CD14-positive monocyte (primary cell): ENCODE results near the gene ZNF500. TPM values are rescaled to one million over a fixed set of nuclear protein-coding genes. Genes with fewer than 3 reads are reported as not detected.

ENCODE experiments used
- DNase-seq, 3 donors: peaks; one replicate each; pipeline ENCODE4 v3.0.0-alpha.2; 2011 to 2022
- H2AFZ ChIP-seq: 2 replicates; pipeline ENCODE4 v1.6.0; 2012; ENCODE audit warnings: mild to moderate bottlenecking, low read depth, low read length, inconsistent platforms; ENCODE audit not compliant: insufficient read depth, poor library complexity, severe bottlenecking
- H3K27ac ChIP-seq, 2 donors: 1 replicate in 1 of 2; 2 replicates in 1 of 2; pipeline ENCODE4 v1.5.1; 2012 to 2013; ENCODE audit warnings: low read length in 2 of 2, control low read depth in 1 of 2, inconsistent platforms in 1 of 2, low read depth in 1 of 2, mild to moderate bottlenecking in 1 of 2
- H3K27me3 ChIP-seq, 2 donors: one replicate each; pipeline versions ENCODE4 v1.6.0 to v1.6.1; 2011 to 2013; ENCODE audit warnings: low read length in 2 of 2; ENCODE audit not compliant: control insufficient read depth in 2 of 2, insufficient read depth in 2 of 2
- H3K36me3 ChIP-seq, 2 donors: replicated peaks in 1 of 2; 1 replicate in 1 of 2; 2 replicates in 1 of 2; pipeline versions ENCODE4 v1.5.1 to v1.6.1; 2012 to 2013; ENCODE audit warnings: low read length in 2 of 2, control low read depth in 1 of 2, inconsistent platforms in 1 of 2, mild to moderate bottlenecking in 1 of 2; ENCODE audit not compliant: insufficient read depth in 2 of 2, control insufficient read depth in 1 of 2
- H3K4me1 ChIP-seq, 2 donors: 1 replicate in 1 of 2; 2 replicates in 1 of 2; pipeline versions ENCODE4 v1.5.1 to v1.6.1; 2012 to 2013; ENCODE audit warnings: low read length in 2 of 2, control low read depth in 1 of 2, inconsistent platforms in 1 of 2, mild to moderate bottlenecking in 1 of 2, moderate library complexity in 1 of 2; ENCODE audit not compliant: insufficient read depth in 2 of 2, control insufficient read depth in 1 of 2
- H3K4me2 ChIP-seq: replicated peaks from 2 replicates; pipeline ENCODE3; 2012; ENCODE audit warnings: low read length, moderate library complexity, mild to moderate bottlenecking; ENCODE audit not compliant: poor library complexity, severe bottlenecking; ENCODE audit errors: extremely low read depth
- H3K4me3 ChIP-seq, 3 experiments: fragments of 200-600 bp in 1 of 3; sonication (generic) in 1 of 3; replicated peaks in 1 of 3; 1 replicate in 2 of 3; 2 replicates in 1 of 3; pipeline ENCODE4 v1.5.1; 2011 to 2013; ENCODE audit warnings: low read length in 3 of 3, mild to moderate bottlenecking in 3 of 3, control low read depth in 2 of 3, low read depth in 2 of 3, inconsistent platforms in 1 of 3, moderate library complexity in 1 of 3
- H3K79me2 ChIP-seq: 2 replicates; pipeline ENCODE4 v1.6.0; 2012; ENCODE audit warnings: mild to moderate bottlenecking, control low read depth, inconsistent platforms, low read length, moderate library complexity; ENCODE audit not compliant: insufficient read depth
- H3K9ac ChIP-seq: 2 replicates; pipeline ENCODE4 v1.6.0; 2017; ENCODE audit warnings: low read length, mild to moderate bottlenecking; ENCODE audit not compliant: insufficient read depth, poor library complexity, severe bottlenecking
- H3K9me3 ChIP-seq, 2 donors: replicated peaks in 1 of 2; 1 replicate in 1 of 2; 2 replicates in 1 of 2; pipeline versions ENCODE4 v1.5.1 to v1.6.1; 2012 to 2013; ENCODE audit warnings: low read length in 2 of 2, control low read depth in 1 of 2; ENCODE audit not compliant: control insufficient read depth in 1 of 2, insufficient read depth in 1 of 2
- H4K20me1 ChIP-seq: 2 replicates; pipeline ENCODE4 v1.6.0; 2012; ENCODE audit warnings: mild to moderate bottlenecking, low read length, control low read depth, moderate library complexity; ENCODE audit not compliant: insufficient read depth
- H3K27ac Mint-ChIP-seq, 7 donors: one replicate each; pipeline ENCODE4 v1.8.0; 2020; ENCODE audit warnings: mild to moderate bottlenecking in 7 of 7, mixed read lengths in 7 of 7, moderate library complexity in 6 of 7, inconsistent platforms in 2 of 7
- H3K27me3 Mint-ChIP-seq, 3 donors: one replicate each; pipeline ENCODE4 v1.8.0; 2021 to 2022; ENCODE audit warnings: low read depth in 3 of 3, mild to moderate bottlenecking in 3 of 3, mixed read lengths in 3 of 3, moderate library complexity in 3 of 3, inconsistent platforms in 1 of 3
- H3K36me3 Mint-ChIP-seq, 2 donors: one replicate each; pipeline ENCODE4 v1.8.0; 2020; ENCODE audit warnings: mixed read lengths in 2 of 2, inconsistent platforms in 1 of 2, mild to moderate bottlenecking in 1 of 2
- H3K4me1 Mint-ChIP-seq: one replicate; pipeline ENCODE4 v1.8.0; 2020; ENCODE audit warnings: mild to moderate bottlenecking, mixed read lengths
- H3K4me3 Mint-ChIP-seq, 2 donors: one replicate each; pipeline ENCODE4 v1.8.0; 2020; ENCODE audit warnings: mild to moderate bottlenecking in 2 of 2, mixed read lengths in 2 of 2, moderate library complexity in 1 of 2
- H3K9me3 Mint-ChIP-seq, 7 donors: one replicate each; pipeline ENCODE4 v1.8.0; 2020 to 2022; ENCODE audit warnings: mixed read lengths in 7 of 7, mild to moderate bottlenecking in 6 of 7, moderate library complexity in 6 of 7, inconsistent platforms in 2 of 7
- WGBS: methylation state at CpG from one replicate; pipeline ENCODE4 v1.1.5; 2013; ENCODE audit warnings: missing lambda C conversion rate; ENCODE audit not compliant: insufficient coverage; 5-methylcytosine and 5-hydroxymethylcytosine counted together
- intact Hi-C, 2 donors: fragments of 100-400 bp; cut with micrococcal nuclease; formaldehyde crosslinking; loops; one replicate each; pipeline versions ENCODE4 v1.15.0 to v1.15.1; 2023
- polyA plus RNA-seq, 3 donors: library from polyadenylated mRNA; depleted of rRNA in 1 of 3; unstranded in 2 of 3; stranded (reverse) in 1 of 3; fragments of 300-500 nt in 2 of 3; fragments of >200 nt in 1 of 3; fragmentation: Illumina TruSeq in 2 of 3; gene quantifications; 1 replicate in 2 of 3; 2 replicates in 1 of 3; pipeline ENCODE4 v1.2.3, GENCODE V29; 2012 to 2021
- small RNA-seq: library from RNA; depleted of rRNA; stranded (forward); fragments of <200 nt; gene quantifications from one replicate; pipeline ENCODE3, GENCODE V24; 2012; ENCODE audit warnings: low read depth; ENCODE audit not compliant: insufficient read length
- TF ChIP-seq, protein P1 (sequence below): fragments of 200-600 bp; IDR thresholded peaks from one replicate; pipeline ENCODE4 v1.8.0; 2022; ENCODE audit warnings: antibody characterized with exemption, mild to moderate bottlenecking

ZNF500 gene
- polyA plus RNA-seq, 3 donors, result 2.4 to 5.6 (median 5.2) TPM

DNA sequence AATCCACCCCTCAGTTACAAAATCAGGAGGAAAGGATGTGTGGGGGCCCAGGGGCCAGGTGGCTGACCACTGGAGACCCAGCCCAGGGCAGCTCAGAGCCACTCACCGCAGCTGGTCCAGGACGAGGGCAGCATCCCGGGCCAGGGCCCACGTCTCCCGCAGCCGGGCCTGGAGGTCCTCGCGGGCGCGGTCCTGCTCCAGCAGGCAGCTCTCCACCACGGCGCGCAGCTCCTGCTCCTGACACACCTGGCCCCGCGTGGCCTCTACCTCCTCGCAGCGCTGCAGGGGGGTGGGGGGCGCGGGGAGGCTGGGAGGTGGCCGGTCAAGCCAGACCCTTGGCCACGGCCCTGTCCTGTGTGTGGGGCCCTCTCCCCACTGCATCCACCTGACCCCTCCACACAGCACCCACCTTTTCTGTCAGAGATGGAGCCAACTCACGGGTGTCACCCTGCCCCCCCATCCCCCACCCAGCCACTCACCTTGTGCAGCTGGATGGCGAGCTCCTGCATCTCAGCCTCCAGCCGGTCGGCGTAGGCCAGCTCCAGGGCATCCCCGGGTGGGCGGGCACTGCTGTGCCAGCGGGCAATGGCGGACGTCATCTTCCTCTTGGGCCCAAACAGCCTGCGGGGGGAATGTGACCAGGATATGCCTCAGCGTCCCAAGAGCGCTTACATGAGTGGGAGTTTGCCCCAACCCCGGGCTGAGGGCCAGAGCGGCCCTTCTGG is 68.5 kb downstream of the ZNF500 start:
- H2AFZ ChIP-seq, result no peak overlapping the region
- TF ChIP-seq, protein P1, sequence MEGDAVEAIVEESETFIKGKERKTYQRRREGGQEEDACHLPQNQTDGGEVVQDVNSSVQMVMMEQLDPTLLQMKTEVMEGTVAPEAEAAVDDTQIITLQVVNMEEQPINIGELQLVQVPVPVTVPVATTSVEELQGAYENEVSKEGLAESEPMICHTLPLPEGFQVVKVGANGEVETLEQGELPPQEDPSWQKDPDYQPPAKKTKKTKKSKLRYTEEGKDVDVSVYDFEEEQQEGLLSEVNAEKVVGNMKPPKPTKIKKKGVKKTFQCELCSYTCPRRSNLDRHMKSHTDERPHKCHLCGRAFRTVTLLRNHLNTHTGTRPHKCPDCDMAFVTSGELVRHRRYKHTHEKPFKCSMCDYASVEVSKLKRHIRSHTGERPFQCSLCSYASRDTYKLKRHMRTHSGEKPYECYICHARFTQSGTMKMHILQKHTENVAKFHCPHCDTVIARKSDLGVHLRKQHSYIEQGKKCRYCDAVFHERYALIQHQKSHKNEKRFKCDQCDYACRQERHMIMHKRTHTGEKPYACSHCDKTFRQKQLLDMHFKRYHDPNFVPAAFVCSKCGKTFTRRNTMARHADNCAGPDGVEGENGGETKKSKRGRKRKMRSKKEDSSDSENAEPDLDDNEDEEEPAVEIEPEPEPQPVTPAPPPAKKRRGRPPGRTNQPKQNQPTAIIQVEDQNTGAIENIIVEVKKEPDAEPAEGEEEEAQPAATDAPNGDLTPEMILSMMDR, result no peak
- H3K36me3 ChIP-seq, result peaks cover 60 to 79% of the 10 kb centered on the region in 2 donors
- peaks cover 8 to 16% of the 10 kb centered on the region in 2 donors for H3K4me1 ChIP-seq
- H3K36me3 Mint-ChIP-seq, result peaks cover 39 to 76% of the 10 kb centered on the region in 2 donors
- no peak overlapping the region for H3K4me3 ChIP-seq
- no peak overlapping the region for H3K4me3 Mint-ChIP-seq
- H3K9me3 Mint-ChIP-seq, result no peaks in the 10 kb centered on the region
- intact Hi-C loops, result no loop called here
- peaks cover 21% of the 10 kb centered on the region for H4K20me1 ChIP-seq
- no peak overlapping the region for H3K4me2 ChIP-seq
- no peak overlapping the region for H3K27ac Mint-ChIP-seq
- H3K9me3 ChIP-seq, result no peaks in the 10 kb centered on the region
- H3K27me3 Mint-ChIP-seq, result peaks cover 0 to 2% (median 0%) of the 10 kb centered on the region in 3 donors
- no peak for DNase-seq
- H3K27ac ChIP-seq, result no peak overlapping the region
- peaks cover 4% of the 10 kb centered on the region for H3K4me1 Mint-ChIP-seq
- 94% methylated on average over 30 of the region's 36 CpGs for WGBS
- no peaks in the 10 kb centered on the region for H3K27me3 ChIP-seq
- H3K79me2 ChIP-seq, result peaks cover 26% of the 10 kb centered on the region
- H3K9ac ChIP-seq, result no peak overlapping the region

Small RNA genes within 50 kb of the gene (small RNA-seq; reads per million reads assigned to genes)
- gene RF00017, result not detected

Other genes starting within 250 kb of the ZNF500 start
- 10 to 100 TPM in 2 of 3 donors, 1 to 10 TPM in 1; 8.6 to 11.2 (median 10.8) TPM for gene CDIP1, start 228.4 kb downstream of the ZNF500 start, polyA plus RNA-seq
- under 1 TPM in 1 of 3 donors, not detected in 2; 0.13 TPM for gene C16orf96, start 210.8 kb downstream of the ZNF500 start, polyA plus RNA-seq
- 10 to 100 TPM in 1 of 3 donors, 1 to 10 TPM in 2; 2.2 to 19.2 (median 2.8) TPM for gene UBALD1, start 152.3 kb downstream of the ZNF500 start, polyA plus RNA-seq
- gene MGRN1, start 142.3 kb downstream of the ZNF500 start, polyA plus RNA-seq, result 10 to 100 TPM in 1 of 3 donors, 1 to 10 TPM in 2; 3.7 to 48.2 (median 4.7) TPM
- gene NUDT16L1, start 73.6 kb downstream of the ZNF500 start, polyA plus RNA-seq, result 10 to 100 TPM; 40.0 to 62.7 (median 41.1) TPM
- 10 to 100 TPM in 1 of 3 donors, under 1 TPM in 2; 0.59 to 13.7 (median 0.95) TPM for gene ANKS3, start 32.9 kb downstream of the ZNF500 start, polyA plus RNA-seq
- gene DNAAF8, start 32.6 kb downstream of the ZNF500 start, polyA plus RNA-seq, result under 1 TPM in 2 of 3 donors, not detected in 1; 0.04 to 0.36 TPM
- not detected for gene SEPTIN12, start 21.2 kb upstream of the ZNF500 start, polyA plus RNA-seq
- gene SMIM22, start 28.2 kb upstream of the ZNF500 start, polyA plus RNA-seq, result not detected
- gene ROGDI, start 35.5 kb upstream of the ZNF500 start, polyA plus RNA-seq, result 100 to 1,000 TPM in 1 of 3 donors, 10 to 100 TPM in 2; 40.9 to 126 (median 54.4) TPM
- 10 to 100 TPM; 34.2 to 41.9 (median 39.3) TPM for gene GLYR1, start 80.1 kb upstream of the ZNF500 start, polyA plus RNA-seq
- gene UBN1, start 80.3 kb upstream of the ZNF500 start, polyA plus RNA-seq, result 10 to 100 TPM in 1 of 3 donors, 1 to 10 TPM in 2; 5.3 to 24.5 (median 7.3) TPM
- under 1 TPM in 1 of 3 donors, not detected in 2; 0.02 TPM for gene PPL, start 170.0 kb upstream of the ZNF500 start, polyA plus RNA-seq
- under 1 TPM in 1 of 3 donors, not detected in 2; 0.03 TPM for gene SEC14L5, start 191.2 kb upstream of the ZNF500 start, polyA plus RNA-seq